Urinary bladder (tissue), 4 donors: ENCODE data around the gene PHF1. TPM values are rescaled to one million over a fixed set of nuclear protein-coding genes. Genes with fewer than 3 reads are reported as not detected.

Experiments
- DNase-seq: peaks from one replicate; pipeline ENCODE4 v3.0.0-alpha.2; 2015; ENCODE audit errors: extremely low spot score
- H3K27ac ChIP-seq: one replicate; pipeline ENCODE4 v1.5.1; 2013; ENCODE audit warnings: low read depth, mild to moderate bottlenecking, moderate library complexity
- H3K36me3 ChIP-seq: one replicate; pipeline ENCODE4 v1.6.1; 2013; ENCODE audit warnings: mild to moderate bottlenecking, moderate library complexity; ENCODE audit not compliant: insufficient read depth
- H3K4me1 ChIP-seq: one replicate; pipeline ENCODE4 v1.6.1; 2013; ENCODE audit warnings: mild to moderate bottlenecking, moderate library complexity; ENCODE audit not compliant: insufficient read depth
- H3K4me3 ChIP-seq: one replicate; pipeline ENCODE4 v1.5.1; 2013; ENCODE audit warnings: low read depth, low read length
- WGBS: extraction: QIAGEN DNeasy Blood & Tissue Kit; methylation state at CpG from one replicate; pipeline ENCODE4 v1.1.7; 2013; 5-methylcytosine and 5-hydroxymethylcytosine counted together
- polyA plus RNA-seq: library from polyadenylated mRNA; stranded (reverse); fragments of 200-250 nt; gene quantifications from one replicate; pipeline ENCODE4 v1.2.3, GENCODE V29; 2013
- total RNA-seq: library from RNA; depleted of rRNA; stranded (reverse); fragments of >200 nt; gene quantifications from one replicate; pipeline ENCODE4 v1.2.3, GENCODE V29; 2014
- donor health status: healthy with polysubstance abuse.
- donor health status: healthy.

The PHF1 gene
- total and polyA plus RNA-seq, 2 donors, result 16.4 to 79.4 TPM

GRCh38 chr6:33428224-33428965 is 17.6 kb downstream of the PHF1 start:
- DNase-seq, result no peak
- 3% methylated on average over 33 of the region's 33 CpGs for WGBS
- no peaks in the 10 kb centered on the region for H3K36me3 ChIP-seq
- peak overlapping the region; percentile 74 for H3K4me3 ChIP-seq
- H3K27ac ChIP-seq, result peak overlapping the region; percentile 13
- peaks cover 3% of the 10 kb centered on the region for H3K4me1 ChIP-seq

GRCh38 chr6:33428966-33429749 is 18.3 kb downstream of the PHF1 start:
- 56% methylated on average over 5 of the region's 5 CpGs for WGBS
- Histone ChIP-seq H3K27ac (no peak overlapping the region), H3K4me1 (peaks cover 3% of the 10 kb centered on the region), H3K4me3 (no peak overlapping the region), H3K36me3 (no peaks in the 10 kb centered on the region)
- DNase-seq, result no peak

- DNase-seq, result no peak
- Histone ChIP-seq H3K4me3 (no peak overlapping the region), H3K27ac (no peak overlapping the region), H3K4me1 (peaks cover 3% of the 10 kb centered on the region), H3K36me3 (no peaks in the 10 kb centered on the region)
- WGBS, result 26% methylated on average over 2 of the region's 2 CpGs
Observed at GRCh38 chr6:33429750-33430052, 18.9 kb downstream of the PHF1 start.

GRCh38 chr6:33430334-33430733 is 19.5 kb downstream of the PHF1 start:
- H3K27ac ChIP-seq, result no peak overlapping the region
- no peaks in the 10 kb centered on the region for H3K4me1 ChIP-seq
- H3K4me3 ChIP-seq, result no peak overlapping the region
- WGBS, result 50% methylated on average over 2 of the region's 2 CpGs
- no peak for DNase-seq
- no peaks in the 10 kb centered on the region for H3K36me3 ChIP-seq

- H3K36me3 ChIP-seq, result peaks cover 4% of the 10 kb centered on the region
- no peaks in the 10 kb centered on the region for H3K4me1 ChIP-seq
- DNase-seq, result no peak
- 4% methylated on average over 12 of the region's 12 CpGs for WGBS
- no peak overlapping the region for H3K27ac ChIP-seq
- H3K4me3 ChIP-seq, result no peak overlapping the region
Observed at GRCh38 chr6:33430991-33431879, 20.4 kb downstream of the PHF1 start.

- Histone ChIP-seq H3K4me3 (no peak overlapping the region), H3K4me1 (no peaks in the 10 kb centered on the region)
- 46% methylated on average over 12 of the region's 12 CpGs for WGBS
Observed at GRCh38 chr6:33431880-33432541, 21.2 kb downstream of the PHF1 start.

GRCh38 chr6:33432546-33432945 is 21.7 kb downstream of the PHF1 start:
- Histone ChIP-seq H3K4me1 (no peaks in the 10 kb centered on the region), H3K36me3 (peaks cover 6% of the 10 kb centered on the region), H3K4me3 (no peak overlapping the region), H3K27ac (no peak overlapping the region)
- DNase-seq, result no peak
- WGBS, result 52% methylated on average over 10 of the region's 10 CpGs

More at GRCh38 chr6:33431880-33432541, 21.2 kb downstream of the PHF1 start:
- H3K36me3 ChIP-seq, result peaks cover 4% of the 10 kb centered on the region
- no peak for DNase-seq
- H3K27ac ChIP-seq, result no peak overlapping the region

GRCh38 chr6:33433001-33433543 is 22.3 kb downstream of the PHF1 start:
- Histone ChIP-seq H3K4me1 (no peaks in the 10 kb centered on the region), H3K36me3 (peaks cover 8% of the 10 kb centered on the region), H3K4me3 (no peak overlapping the region), H3K27ac (no peak overlapping the region)
- no peak for DNase-seq
- WGBS, result 96% methylated on average over 1 of the region's 1 CpG

- Histone ChIP-seq H3K36me3 (peaks cover 8% of the 10 kb centered on the region), H3K4me1 (no peaks in the 10 kb centered on the region), H3K27ac (no peak overlapping the region), H3K4me3 (no peak overlapping the region)
- no peak for DNase-seq
- WGBS, result 14% methylated on average over 16 of the region's 17 CpGs
Observed at GRCh38 chr6:33433544-33434191, 22.9 kb downstream of the PHF1 start.

GRCh38 chr6:33434961-33435360 is 24.1 kb downstream of the PHF1 start:
- DNase-seq, result no peak
- 77% methylated on average over 4 of the region's 4 CpGs for WGBS
- no peak overlapping the region for H3K4me3 ChIP-seq
- H3K27ac ChIP-seq, result no peak overlapping the region
- H3K36me3 ChIP-seq, result peaks cover 8% of the 10 kb centered on the region
- H3K4me1 ChIP-seq, result no peaks in the 10 kb centered on the region

- H3K36me3 ChIP-seq, result peaks cover 8% of the 10 kb centered on the region
- DNase-seq, result no peak
- no peaks in the 10 kb centered on the region for H3K4me1 ChIP-seq
- WGBS, result 94% methylated on average over 18 of the region's 18 CpGs
- H3K4me3 ChIP-seq, result no peak overlapping the region
- H3K27ac ChIP-seq, result no peak overlapping the region
Observed at GRCh38 chr6:33437666-33438065, 26.9 kb downstream of the PHF1 start.

GRCh38 chr6:33438978-33439594 is 28.3 kb downstream of the PHF1 start:
- DNase-seq, result no peak
- WGBS, result 91% methylated on average over 3 of the region's 3 CpGs
- Histone ChIP-seq H3K27ac (no peak overlapping the region), H3K4me3 (no peak overlapping the region), H3K36me3 (peaks cover 8% of the 10 kb centered on the region), H3K4me1 (no peaks in the 10 kb centered on the region)
